ENCODE data around the gene FILIP1.

DNA sequence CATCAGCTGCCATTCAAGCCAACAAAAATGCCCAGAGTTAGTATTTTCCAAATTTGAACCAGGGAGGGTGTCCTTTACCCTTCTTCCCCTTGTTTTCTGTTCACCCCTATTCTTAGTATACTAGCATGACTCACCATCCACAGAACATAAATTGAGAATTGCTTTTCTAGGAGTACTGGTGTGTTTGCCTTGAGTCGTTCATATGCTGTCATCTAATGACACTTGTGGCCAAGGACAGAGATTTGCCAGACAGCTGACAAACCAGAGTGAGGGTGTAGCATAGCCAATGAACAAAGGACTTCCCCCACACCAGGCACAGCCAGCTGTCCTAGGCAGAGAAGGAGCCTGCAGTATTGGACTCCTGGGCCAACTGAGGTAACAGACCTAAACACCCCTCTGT, 62.2 kb downstream of the FILIP1 start:
- TF ChIP-seq, protein P1, sequence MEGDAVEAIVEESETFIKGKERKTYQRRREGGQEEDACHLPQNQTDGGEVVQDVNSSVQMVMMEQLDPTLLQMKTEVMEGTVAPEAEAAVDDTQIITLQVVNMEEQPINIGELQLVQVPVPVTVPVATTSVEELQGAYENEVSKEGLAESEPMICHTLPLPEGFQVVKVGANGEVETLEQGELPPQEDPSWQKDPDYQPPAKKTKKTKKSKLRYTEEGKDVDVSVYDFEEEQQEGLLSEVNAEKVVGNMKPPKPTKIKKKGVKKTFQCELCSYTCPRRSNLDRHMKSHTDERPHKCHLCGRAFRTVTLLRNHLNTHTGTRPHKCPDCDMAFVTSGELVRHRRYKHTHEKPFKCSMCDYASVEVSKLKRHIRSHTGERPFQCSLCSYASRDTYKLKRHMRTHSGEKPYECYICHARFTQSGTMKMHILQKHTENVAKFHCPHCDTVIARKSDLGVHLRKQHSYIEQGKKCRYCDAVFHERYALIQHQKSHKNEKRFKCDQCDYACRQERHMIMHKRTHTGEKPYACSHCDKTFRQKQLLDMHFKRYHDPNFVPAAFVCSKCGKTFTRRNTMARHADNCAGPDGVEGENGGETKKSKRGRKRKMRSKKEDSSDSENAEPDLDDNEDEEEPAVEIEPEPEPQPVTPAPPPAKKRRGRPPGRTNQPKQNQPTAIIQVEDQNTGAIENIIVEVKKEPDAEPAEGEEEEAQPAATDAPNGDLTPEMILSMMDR (IDR thresholded peaks at IDR 0.05), result no peak
- TF ChIP-seq POLR2A (IDR thresholded peaks at IDR 0.05) (no peak), EP300 (IDR thresholded peaks at IDR 0.05) (no peak)

Measured in ovary (tissue), 3 donors.